Skeletal muscle tissue (tissue), 4 donors: ENCODE measurements around the gene GTF2A2. TPM values are rescaled to one million over a fixed set of nuclear protein-coding genes. Genes with fewer than 3 reads are reported as not detected.

Experiments
- H3K27ac ChIP-seq: one replicate; pipeline ENCODE4 v1.7.0; 2013; ENCODE audit warnings: mild to moderate bottlenecking, low read depth, low read length, inconsistent platforms
- H3K27me3 ChIP-seq, 3 donors: one replicate each; pipeline ENCODE4 v1.7.0; 2013; ENCODE audit warnings: low read length in 3 of 3; ENCODE audit not compliant: control insufficient read depth in 3 of 3, insufficient read depth in 3 of 3
- H3K36me3 ChIP-seq, 3 donors: one replicate each; pipeline ENCODE4 v1.7.0; 2013; ENCODE audit warnings: low read length in 3 of 3; ENCODE audit not compliant: control insufficient read depth in 3 of 3, insufficient read depth in 3 of 3
- H3K4me1 ChIP-seq, 3 donors: one replicate each; pipeline ENCODE4 v1.7.0; 2013; ENCODE audit warnings: low read length in 3 of 3, mild to moderate bottlenecking in 3 of 3; ENCODE audit not compliant: control insufficient read depth in 3 of 3, insufficient read depth in 3 of 3
- H3K4me3 ChIP-seq, 3 donors: one replicate each; pipeline ENCODE4 v1.7.0; 2013; ENCODE audit warnings: low read length in 3 of 3
- H3K9ac ChIP-seq, 3 donors: one replicate each; pipeline ENCODE4 v1.7.0; 2013; ENCODE audit warnings: low read length in 3 of 3, mild to moderate bottlenecking in 3 of 3, moderate library complexity in 2 of 3, low read depth in 1 of 3
- H3K9me3 ChIP-seq, 3 donors: one replicate each; pipeline ENCODE4 v1.7.0; 2013; ENCODE audit warnings: low read length in 3 of 3; ENCODE audit not compliant: control insufficient read depth in 3 of 3
- total RNA-seq: library from RNA; depleted of rRNA; stranded (reverse); fragments of >200 nt; gene quantifications from one replicate; pipeline ENCODE4 v1.2.3, GENCODE V29; 2014
- donor health status: Osteomylitis.

The GTF2A2 gene
- total RNA-seq, 1 donor from 2014 or later, result 20.9 TPM

DNA sequence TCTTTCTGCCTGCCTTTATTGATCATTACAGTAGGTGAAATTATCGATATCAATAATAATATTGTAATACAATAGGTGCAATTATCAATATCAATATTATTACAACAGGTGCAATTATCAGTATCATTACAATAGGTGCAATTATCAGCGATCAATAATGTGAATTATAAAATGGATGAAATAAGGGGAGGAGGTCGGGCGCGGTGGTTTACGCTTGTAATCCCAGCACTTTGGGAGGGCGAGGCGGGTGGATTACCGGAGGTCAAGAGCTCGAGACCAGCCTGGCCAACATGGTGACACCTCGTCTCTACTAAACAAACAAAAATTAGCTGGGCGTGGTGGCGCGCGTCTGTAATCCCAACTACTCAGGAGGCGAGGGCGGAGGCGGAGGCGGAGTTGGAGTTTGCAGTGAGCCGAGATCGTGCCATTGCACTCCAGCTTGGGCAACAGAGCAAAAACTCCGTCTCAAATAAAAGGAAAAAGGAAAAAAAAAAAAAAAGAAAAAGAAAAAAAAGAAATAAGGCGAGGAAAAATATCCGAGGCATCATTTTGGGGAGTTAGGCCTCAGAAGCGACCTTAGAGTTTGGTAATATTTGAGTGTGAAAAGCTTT lies 32.4 kb upstream of the GTF2A2 start:
- peaks cover 13 to 18% (median 17%) of the 10 kb centered on the region in 3 donors for H3K4me1 ChIP-seq

DNA sequence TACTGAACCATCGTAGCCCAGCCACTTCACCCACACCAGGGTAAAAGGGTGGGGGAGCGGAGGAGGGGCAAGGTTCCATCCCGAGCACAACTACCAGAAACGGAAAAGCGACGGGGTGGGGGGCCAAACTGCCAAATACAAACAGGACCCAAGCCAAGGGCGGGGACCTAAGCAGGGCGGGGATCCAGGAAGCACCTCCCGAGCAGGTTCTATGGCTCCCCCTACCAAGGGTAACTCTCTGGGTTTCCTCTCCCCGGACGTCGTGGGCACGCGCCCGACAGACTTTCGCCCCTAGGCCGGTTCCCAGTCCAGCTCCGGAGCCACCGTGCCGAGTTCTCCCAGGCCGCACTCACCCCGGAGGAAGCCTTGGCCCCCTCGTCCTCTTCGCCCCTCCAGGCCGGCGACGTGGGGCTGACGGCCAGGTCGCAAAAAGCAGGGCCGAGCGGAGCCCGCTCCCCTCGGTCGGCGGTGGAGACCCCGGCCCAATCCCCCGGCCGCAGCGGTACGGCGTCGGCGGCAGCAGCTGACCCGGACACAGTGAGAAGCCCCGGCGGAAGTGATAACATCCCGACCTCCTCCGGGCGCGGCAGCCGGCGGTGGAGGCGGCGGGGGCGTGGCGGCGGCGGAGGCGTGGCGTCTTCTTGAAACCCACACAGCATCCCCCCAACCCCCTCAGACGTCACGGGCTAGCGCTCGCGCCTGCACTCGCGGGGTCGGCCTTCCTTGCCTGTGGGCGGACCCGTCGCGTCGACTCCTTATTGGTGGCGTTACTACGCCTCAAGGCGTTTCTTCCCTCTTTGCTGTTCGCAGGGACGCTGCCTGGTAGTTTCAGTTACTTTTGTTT lies 31.7 kb upstream of the GTF2A2 start, which contains the start of gene BNIP2:
Gene BNIP2, minus strand, starts transcription at position 539 of the 844 bp plus-strand sequence. CDS start 6,863 bp downstream, outside the sequence.
- Histone ChIP-seq H3K9me3 (no peaks in the 10 kb centered on the region), H3K4me1 (peaks cover 13 to 18% (median 17%) of the 10 kb centered on the region in 3 donors), H3K36me3 (peaks cover 0 to 5% (median 0%) of the 10 kb centered on the region in 3 donors), H3K27me3 (no peaks in the 10 kb centered on the region), H3K4me3 (peak within 1 kb of the TSS; percentile 75 to 96 (median 92)), H3K9ac (peak within 1 kb of the TSS; percentile 90 to 99 (median 98)), H3K27ac (peak within 1 kb of the TSS; percentile 99)

More for the DNA sequence above, 32.4 kb upstream of the GTF2A2 start:
- Histone ChIP-seq H3K9me3 (no peaks in the 10 kb centered on the region), H3K36me3 (peaks cover 0 to 5% (median 0%) of the 10 kb centered on the region in 3 donors), H3K9ac (peak overlapping the region; percentile 90 to 99 (median 98)), H3K4me3 (peak overlapping the region; percentile 75 to 96 (median 92)), H3K27me3 (no peaks in the 10 kb centered on the region), H3K27ac (peak overlapping the region; percentile 99)

DNA sequence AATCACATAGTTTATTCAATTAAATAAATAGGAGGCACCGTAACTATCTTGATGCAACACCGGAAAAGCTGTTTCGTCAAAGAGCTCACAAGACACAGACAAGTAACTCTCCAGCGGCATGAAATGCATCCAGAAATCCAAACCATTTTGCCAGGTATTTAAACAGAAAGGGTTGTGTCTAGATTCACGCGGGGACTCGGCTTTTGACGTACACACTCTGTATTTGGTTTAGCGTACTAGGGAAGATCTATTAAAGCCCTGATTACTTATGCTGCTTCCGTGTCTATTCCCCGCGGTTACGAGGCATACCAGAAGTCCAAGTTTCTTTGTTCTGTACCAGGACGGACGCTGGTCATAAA lies 31.1 kb upstream of the GTF2A2 start:
- H3K9me3 ChIP-seq, result no peaks in the 10 kb centered on the region
- no peaks in the 10 kb centered on the region for H3K27me3 ChIP-seq
- H3K4me1 ChIP-seq, result peaks cover 13 to 18% (median 17%) of the 10 kb centered on the region in 3 donors
- peak overlapping the region; percentile 75 to 96 (median 92) for H3K4me3 ChIP-seq
- H3K36me3 ChIP-seq, result peaks cover 0 to 5% (median 0%) of the 10 kb centered on the region in 3 donors
- peak overlapping the region; percentile 99 for H3K27ac ChIP-seq
- H3K9ac ChIP-seq, result peak overlapping the region; percentile 82 to 99 (median 98)

DNA sequence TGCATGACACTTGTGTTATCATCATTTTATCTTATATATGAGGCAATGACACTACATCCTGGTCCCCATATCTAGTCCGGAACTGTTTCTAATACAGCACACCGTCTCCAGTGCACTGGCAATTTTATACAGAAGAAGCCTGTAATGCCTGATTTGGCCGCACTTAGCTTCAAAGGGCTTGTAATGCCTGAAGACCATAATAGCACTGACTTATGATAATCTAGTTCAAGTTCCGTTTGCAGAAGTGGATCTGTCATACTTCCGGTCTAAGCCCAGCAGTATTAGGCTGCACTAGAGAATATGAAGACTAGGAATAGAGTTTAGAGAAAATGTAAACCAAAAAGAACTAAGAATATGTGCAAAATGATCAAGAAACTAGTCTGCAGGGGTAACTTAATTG lies 30.5 kb upstream of the GTF2A2 start:
- no peaks in the 10 kb centered on the region for H3K27me3 ChIP-seq
- peak overlapping the region; percentile 99 for H3K27ac ChIP-seq
- peaks cover 13 to 18% (median 17%) of the 10 kb centered on the region in 3 donors for H3K4me1 ChIP-seq

DNA sequence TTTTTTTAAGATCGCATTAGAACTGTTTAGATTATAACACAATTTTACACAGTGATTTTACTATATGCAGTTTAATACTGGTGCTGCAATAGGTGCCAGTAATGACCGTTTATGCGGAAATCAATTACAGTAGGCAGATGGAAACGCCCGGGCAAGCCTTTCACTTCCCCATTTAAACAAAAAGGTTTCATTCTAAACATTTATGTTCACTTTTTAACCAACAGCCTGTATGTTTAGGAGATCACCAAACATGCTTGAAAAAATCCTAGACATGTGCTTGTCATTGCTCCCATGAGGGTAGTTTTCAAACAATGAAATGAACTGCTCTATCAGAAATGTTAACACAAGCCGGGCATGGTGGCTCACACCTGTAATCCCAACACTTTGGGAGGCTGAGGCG lies 29.1 kb upstream of the GTF2A2 start:
- H3K4me1 ChIP-seq, result peaks cover 13 to 18% (median 17%) of the 10 kb centered on the region in 3 donors

More for the DNA sequence above, 30.5 kb upstream of the GTF2A2 start:
- H3K4me3 ChIP-seq, result peak overlapping the region; percentile 75 to 96 (median 92)
- H3K9me3 ChIP-seq, result no peaks in the 10 kb centered on the region
- peak overlapping the region; percentile 82 to 99 (median 98) for H3K9ac ChIP-seq
- H3K36me3 ChIP-seq, result peaks cover 0 to 5% (median 0%) of the 10 kb centered on the region in 3 donors

DNA sequence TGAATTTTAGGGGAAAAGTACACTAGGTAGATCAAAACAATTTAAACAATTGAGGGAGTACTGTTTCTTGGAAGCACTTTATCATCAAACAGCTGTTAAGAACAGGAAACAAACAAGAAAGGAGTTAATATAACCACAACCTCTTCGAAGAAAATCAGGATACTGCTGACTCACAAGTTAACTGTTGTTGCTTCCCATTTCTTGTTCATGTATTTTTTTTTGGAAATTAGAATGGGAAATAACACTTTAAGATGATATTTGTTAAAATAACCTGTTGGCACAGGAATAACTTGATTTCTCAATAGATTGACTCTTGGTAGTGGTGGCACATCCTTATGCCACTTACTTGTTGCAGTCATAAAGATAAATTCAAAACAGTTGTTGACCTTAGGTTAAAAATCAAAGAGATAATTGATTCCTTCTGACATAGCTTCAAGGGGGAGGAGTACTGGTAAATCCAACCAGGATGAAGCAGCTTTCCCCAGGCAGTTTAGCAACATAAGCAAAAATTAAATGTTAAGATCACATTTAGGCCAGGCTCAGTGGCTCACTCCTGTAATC lies 28.5 kb upstream of the GTF2A2 start:
- Histone ChIP-seq H3K4me1 (peaks cover 13 to 18% (median 17%) of the 10 kb centered on the region in 3 donors), H3K36me3 (peaks cover 7 to 9% (median 8%) of the 10 kb centered on the region in 3 donors)

More for the DNA sequence above, 29.1 kb upstream of the GTF2A2 start:
- H3K4me3 ChIP-seq, result no peak overlapping the region
- peak overlapping the region; percentile 54 for H3K27ac ChIP-seq
- peaks cover 2 to 5% (median 3%) of the 10 kb centered on the region in 3 donors for H3K36me3 ChIP-seq
- H3K27me3 ChIP-seq, result no peaks in the 10 kb centered on the region
- no peaks in the 10 kb centered on the region for H3K9me3 ChIP-seq
- H3K9ac ChIP-seq, result no peak overlapping the region

DNA sequence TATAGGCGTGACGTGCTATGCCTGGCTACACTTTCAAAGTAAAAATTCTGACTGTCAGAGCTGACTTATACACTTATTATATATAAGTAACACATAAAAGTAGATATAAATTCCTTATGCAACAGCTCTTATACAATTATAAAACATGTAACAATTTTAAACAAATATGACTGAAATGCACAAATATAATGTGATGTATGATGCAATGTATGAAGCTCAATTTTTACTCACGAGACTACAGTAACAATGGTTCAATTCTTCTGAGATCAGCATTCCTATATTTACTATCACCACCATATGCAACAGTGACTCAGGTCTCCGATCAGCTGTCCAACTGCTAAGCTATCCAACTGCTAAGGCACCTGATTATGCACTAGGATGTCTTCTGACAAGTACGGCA lies 23.6 kb upstream of the GTF2A2 start:
- Histone ChIP-seq H3K4me1 (peaks cover 0 to 3% (median 0%) of the 10 kb centered on the region in 3 donors), H3K9me3 (no peaks in the 10 kb centered on the region), H3K9ac (no peak overlapping the region), H3K4me3 (no peak overlapping the region), H3K27me3 (no peaks in the 10 kb centered on the region), H3K36me3 (peaks cover 29 to 44% (median 43%) of the 10 kb centered on the region in 3 donors), H3K27ac (no peak overlapping the region)

More for the DNA sequence above, 28.5 kb upstream of the GTF2A2 start:
- Histone ChIP-seq H3K9ac (no peak overlapping the region), H3K4me3 (no peak overlapping the region), H3K27me3 (no peaks in the 10 kb centered on the region), H3K9me3 (no peaks in the 10 kb centered on the region), H3K27ac (peak overlapping the region; percentile 54)

DNA sequence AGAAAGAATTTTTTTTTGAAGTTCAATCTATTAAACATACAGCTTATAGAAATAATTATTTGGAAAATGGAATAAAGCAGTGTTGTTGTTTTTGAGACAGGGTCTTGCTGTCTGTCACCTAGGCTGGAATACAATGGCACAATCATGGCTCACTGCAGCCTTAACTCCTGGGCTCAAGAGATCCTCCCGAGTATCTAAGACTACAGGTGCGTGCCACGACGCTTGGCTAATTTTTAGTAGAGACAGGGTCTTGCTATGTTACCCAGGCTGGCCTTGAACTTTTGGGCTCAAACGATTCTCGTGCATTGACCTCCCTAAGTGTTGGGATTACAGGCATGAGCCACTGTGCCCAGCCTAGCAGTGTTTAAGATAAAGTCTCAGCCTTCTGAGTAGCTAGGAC lies 23.0 kb upstream of the GTF2A2 start:
- Histone ChIP-seq H3K27ac (no peak overlapping the region), H3K27me3 (no peaks in the 10 kb centered on the region), H3K36me3 (peaks cover 29 to 49% (median 48%) of the 10 kb centered on the region in 3 donors), H3K4me3 (no peak overlapping the region), H3K9me3 (no peaks in the 10 kb centered on the region), H3K4me1 (no peaks in the 10 kb centered on the region), H3K9ac (no peak overlapping the region)

DNA sequence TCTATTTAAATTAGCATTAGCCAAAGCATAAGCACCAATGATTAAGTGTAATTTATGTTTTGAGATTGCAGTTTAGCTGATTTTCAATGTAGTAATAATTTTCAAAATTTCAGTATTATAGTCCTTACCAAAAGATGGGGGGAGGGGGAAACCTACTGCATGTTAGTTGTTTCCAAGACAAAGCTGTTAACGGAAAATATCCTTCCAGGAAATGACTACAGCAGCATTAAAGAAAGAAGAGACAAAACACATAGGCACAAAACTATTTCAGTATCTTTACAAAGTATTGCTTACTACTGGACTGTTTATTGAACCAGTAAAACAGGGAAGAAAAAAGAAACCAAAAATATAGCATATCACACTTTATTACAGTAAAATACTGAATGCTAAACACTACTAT lies 21.3 kb upstream of the GTF2A2 start:
- H3K4me1 ChIP-seq, result no peaks in the 10 kb centered on the region
- peaks cover 29 to 58% (median 56%) of the 10 kb centered on the region in 3 donors for H3K36me3 ChIP-seq
- H3K27ac ChIP-seq, result no peak overlapping the region
- H3K9me3 ChIP-seq, result no peaks in the 10 kb centered on the region
- H3K9ac ChIP-seq, result no peak overlapping the region
- no peaks in the 10 kb centered on the region for H3K27me3 ChIP-seq
- H3K4me3 ChIP-seq, result no peak overlapping the region
